Psoas muscle (tissue), 8 donors: ENCODE measurements around the gene DCHS1. TPM values are rescaled to one million over a fixed set of nuclear protein-coding genes. Genes with fewer than 3 reads are reported as not detected.

ENCODE experiments used
- ATAC-seq, 4 donors: fragments of 200-7000 bp; cut with Tn5 transposase; one replicate each; pipeline ENCODE4 v1.9.1; 2020; ENCODE audit warnings: moderate library complexity in 3 of 4, mild to moderate bottlenecking in 2 of 4
- DNase-seq, 2 donors: peaks; one replicate each; pipeline ENCODE4 v3.0.0-alpha.2; 2020
- H3K27ac ChIP-seq: fragments of 200-600 bp; one replicate; pipeline ENCODE4 v1.8.0; 2022
- H3K27me3 ChIP-seq, 3 donors: fragments of 200-600 bp in 1 of 3; one replicate each; pipeline versions ENCODE4 v1.6.1 to v1.8.0; 2013 to 2022; ENCODE audit warnings: low read length in 2 of 3, mild to moderate bottlenecking in 2 of 3, moderate library complexity in 1 of 3; ENCODE audit not compliant: insufficient read depth in 3 of 3
- H3K36me3 ChIP-seq, 2 donors: fragments of 200-600 bp in 1 of 2; one replicate each; pipeline versions ENCODE4 v1.6.1 to v1.8.0; 2013 to 2022; ENCODE audit warnings: low read depth in 1 of 2, mild to moderate bottlenecking in 1 of 2, moderate library complexity in 1 of 2; ENCODE audit not compliant: insufficient read depth in 1 of 2
- H3K4me1 ChIP-seq: fragments of 200-600 bp; one replicate; pipeline ENCODE4 v1.8.0; 2022
- H3K4me3 ChIP-seq: fragments of 200-600 bp; one replicate; pipeline ENCODE4 v1.8.0; 2022; ENCODE audit warnings: mild to moderate bottlenecking
- H3K9me3 ChIP-seq: fragments of 200-600 bp; one replicate; pipeline ENCODE4 v1.8.0; 2022
- CTCF ChIP-seq: fragments of 200-600 bp; IDR thresholded peaks from one replicate; pipeline ENCODE4 v1.8.0; 2022; ENCODE audit warnings: antibody characterized with exemption
- WGBS, 3 donors: extraction: QIAGEN DNeasy Blood & Tissue Kit; methylation state at CpG; one replicate each; pipeline versions ENCODE4 v1.1.6 to v1.1.7; 2013; 5-methylcytosine and 5-hydroxymethylcytosine counted together
- intact Hi-C, 2 donors: fragments of 100-400 bp; cut with DNase I; formaldehyde crosslinking; loops; one replicate each; pipeline versions ENCODE4 v1.11.0 to v1.14.2; 2022
- polyA plus RNA-seq, 3 donors: library from polyadenylated mRNA; stranded (reverse); fragments of 200-250 nt; gene quantifications; one replicate each; pipeline ENCODE4 v1.2.3, GENCODE V29; 2013
- total RNA-seq, 4 donors: library from RNA; stranded (reverse); fragmentation: NEBNext Ultra II Directional in 2 of 4; extraction: Animal tissue kit (Norgen Biotek cat#: 25700) in 2 of 4; gene quantifications; one replicate each; pipeline versions ENCODE4 v1.2.1 to v1.2.4, GENCODE V29; 2021 to 2023
- donor health status: healthy with polysubstance abuse.
- donor health status: DM: no; HTN: no; CAD: no; lungs with moderate emphysema.
- donor health status: Bipolar disorder and iron deficiency.
- donor health status: healthy.
- donor health status: DM: yes; HTN: yes; CAD: no.
- donor health status: DM: no; HTN: no; CAD: no.
- donor health status: DM: no; HTN: no; CAD: no.
- donor health status: DM: yes; HTN: yes; CAD: no.

DCHS1 gene
- total and polyA plus RNA-seq, 7 donors: 0.98 to 7.2 (median 3.2) TPM

GRCh38 chr11:6626971-6627761 lies 28.4 kb downstream of the DCHS1 start:
- DNase-seq (no peak), ATAC-seq (no peak)
- peaks cover 0 to 22% of the 10 kb centered on the region in 2 donors for H3K36me3 ChIP-seq
- no peak overlapping the region for H3K4me3 ChIP-seq
- 62 to 71% (median 64%) methylated on average over 19 of the region's 19 CpGs for WGBS, 3 donors
- intact Hi-C loops: no loop called here
- H3K27ac ChIP-seq: no peak overlapping the region
- H3K4me1 ChIP-seq: no peaks in the 10 kb centered on the region
- H3K27me3 ChIP-seq: no peaks in the 10 kb centered on the region
- TF ChIP-seq CTCF: no peak
- H3K9me3 ChIP-seq: no peaks in the 10 kb centered on the region

- no peak for TF ChIP-seq CTCF
- intact Hi-C loops: no loop called here
- H3K4me1 ChIP-seq: no peaks in the 10 kb centered on the region
- no peak for ATAC-seq
- peaks cover 0 to 22% of the 10 kb centered on the region in 2 donors for H3K36me3 ChIP-seq
- 89 to 93% (median 89%) methylated on average over 17 of the region's 17 CpGs for WGBS, 3 donors
- no peaks in the 10 kb centered on the region for H3K27me3 ChIP-seq
- no peak overlapping the region for H3K4me3 ChIP-seq
- peak in 1 of 2 donors; percentile 50 for DNase-seq
- no peak overlapping the region for H3K27ac ChIP-seq
- no peaks in the 10 kb centered on the region for H3K9me3 ChIP-seq
These were observed 29.7 kb downstream of the DCHS1 start for GRCh38 chr11:6625832-6626420.

GRCh38 chr11:6625156-6625831 lies 30.3 kb downstream of the DCHS1 start:
- WGBS, 3 donors: 60 to 84% (median 78%) methylated on average over 12 of the region's 12 CpGs
- Histone ChIP-seq H3K27me3 (no peaks in the 10 kb centered on the region), H3K4me1 (no peaks in the 10 kb centered on the region), H3K36me3 (peaks cover 0 to 22% of the 10 kb centered on the region in 2 donors), H3K27ac (no peak overlapping the region), H3K4me3 (no peak overlapping the region), H3K9me3 (no peaks in the 10 kb centered on the region)
- no peak for TF ChIP-seq CTCF
- DNase-seq (no peak), ATAC-seq (no peak)
- intact Hi-C loops: no loop called here

- DNase-seq: no peak
- H3K36me3 ChIP-seq: peaks cover 0 to 16% of the 10 kb centered on the region in 2 donors
These were observed 31.9 kb downstream of the DCHS1 start for GRCh38 chr11:6623391-6624363.

More at GRCh38 chr11:6623391-6624363, 31.9 kb downstream of the DCHS1 start:
- 79 to 85% (median 82%) methylated on average over 31 of the region's 31 CpGs for WGBS, 3 donors
- H3K4me1 ChIP-seq: peaks cover 8% of the 10 kb centered on the region
- TF ChIP-seq CTCF: no peak
- H3K4me3 ChIP-seq: no peak overlapping the region
- no peak overlapping the region for H3K27ac ChIP-seq
- no peak for ATAC-seq
- no peaks in the 10 kb centered on the region for H3K27me3 ChIP-seq
- intact Hi-C loops: no loop called here
- no peaks in the 10 kb centered on the region for H3K9me3 ChIP-seq
